Tibial artery (tissue), 4 donors: ENCODE data around the gene LENEP.
A peak's percentile ranks its signal among the peaks of the same experiment; 100 is the strongest.
"Not testable (repeated sequence)": the region's sequence is repeated elsewhere in the genome, so short reads cannot be mapped to it uniquely, and the experiment has no call there.

Experiments used
- DNase-seq, 2 donors: peaks; one replicate each; pipeline ENCODE4 v3.0.0-alpha.2; 2019
- H3K27ac ChIP-seq, 2 donors: fragments of 200-600 bp; sonication (generic) in 1 of 2; 1 replicate in 1 of 2; 2 replicates in 1 of 2; pipeline ENCODE4 v1.5.1; 2018 to 2019; ENCODE audit warnings: mild to moderate bottlenecking in 1 of 2
- H3K27me3 ChIP-seq, 2 donors: fragments of 200-600 bp; sonication (generic) in 1 of 2; one replicate each; pipeline versions ENCODE4 v1.5.1 to v1.6.0; 2016 to 2019
- H3K36me3 ChIP-seq, 3 donors: fragments of 200-600 bp; sonication (generic) in 2 of 3; one replicate each; pipeline ENCODE4 v1.5.1; 2016 to 2019; ENCODE audit warnings: mild to moderate bottlenecking in 2 of 3
- H3K4me1 ChIP-seq, 4 donors: fragments of 200-600 bp; sonication (generic) in 2 of 4; 1 replicate in 3 of 4; 2 replicates in 1 of 4; pipeline ENCODE4 v1.5.1; 2016 to 2019
- H3K4me3 ChIP-seq, 2 donors: fragments of 200-600 bp; sonication (generic) in 1 of 2; 1 replicate in 1 of 2; 2 replicates in 1 of 2; pipeline ENCODE4 v1.5.1; 2018 to 2019; ENCODE audit warnings: mild to moderate bottlenecking in 2 of 2
- H3K9me3 ChIP-seq, 3 donors: fragments of 200-600 bp; sonication (generic) in 1 of 3; one replicate each; pipeline ENCODE4 v1.5.1; 2016 to 2019
- CTCF ChIP-seq, 2 experiments: fragments of 200-600 bp in 1 of 2; fragments of 450-650 bp in 1 of 2; IDR thresholded peaks; one replicate each; pipeline ENCODE4 v1.5.1; 2017 to 2019; ENCODE audit warnings: antibody characterized with exemption in 2 of 2, mild to moderate bottlenecking in 1 of 2, moderate library complexity in 1 of 2
- intact Hi-C: fragments of 100-400 bp; cut with DNase I; formaldehyde crosslinking; loops from one replicate; pipeline ENCODE4 v1.15.0; 2023; ENCODE audit warnings: low total_unique reads

LENEP gene

GRCh38 chr1:154995301-154995983 lies 2.1 kb downstream of the LENEP start:
- intact Hi-C loops, result loop anchor here (5.0 kb wide), 1 partner anchor 33 kb away; the partner anchor contains the start of gene PYGO2
- not testable (repeated sequence) for H3K9me3 ChIP-seq, H3K27me3 ChIP-seq, H3K4me3 ChIP-seq, H3K27ac ChIP-seq
- TF ChIP-seq CTCF (IDR thresholded peaks at IDR 0.05), result peak; percentile 26 to 34
- H3K36me3 ChIP-seq, result peaks cover 0 to 33% (median 4%) of the 10 kb centered on the region in 3 donors
- DNase-seq, result peak in 1 of 2 donors; percentile 59
- H3K4me1 ChIP-seq, result peaks cover 0 to 23% (median 17%) of the 10 kb centered on the region in 4 donors

GRCh38 chr1:154996966-154997701 lies 3.7 kb downstream of the LENEP start:
- Histone ChIP-seq H3K9me3 (no peaks in the 10 kb centered on the region), H3K4me1 (peaks cover 0 to 23% (median 17%) of the 10 kb centered on the region in 4 donors), H3K4me3 (no peak overlapping the region), H3K36me3 (peaks cover 0 to 18% (median 0%) of the 10 kb centered on the region in 3 donors), H3K27ac (no peak overlapping the region), H3K27me3 (no peaks in the 10 kb centered on the region)
- no peak for TF ChIP-seq CTCF (IDR thresholded peaks at IDR 0.05)
- no peak for DNase-seq
- intact Hi-C loops, result loop anchor here (5.0 kb wide), 1 partner anchor 35 kb away; the partner anchor contains the start of gene PYGO2

GRCh38 chr1:154998201-154998780 lies 4.9 kb downstream of the LENEP start:
- no peak for TF ChIP-seq CTCF (IDR thresholded peaks at IDR 0.05)
- no peaks in the 10 kb centered on the region for H3K9me3 ChIP-seq
- intact Hi-C loops, result loop anchor here (5.0 kb wide), 1 partner anchor 36 kb away; the partner anchor contains the start of gene PYGO2
- H3K27ac ChIP-seq, result no peak overlapping the region
- DNase-seq, result no peak
- H3K4me3 ChIP-seq, result no peak overlapping the region
- H3K36me3 ChIP-seq, result peaks cover 0 to 6% (median 0%) of the 10 kb centered on the region in 3 donors
- H3K27me3 ChIP-seq, result no peaks in the 10 kb centered on the region
- peaks cover 0 to 23% (median 17%) of the 10 kb centered on the region in 4 donors for H3K4me1 ChIP-seq

- peak overlapping the region; percentile 95 to 96 for H3K27ac ChIP-seq
- peak; percentile 65 for TF ChIP-seq CTCF (IDR thresholded peaks at IDR 0.05)
- no peaks in the 10 kb centered on the region for H3K27me3 ChIP-seq
- intact Hi-C loops, result loop anchor here (5.0 kb wide), 1 partner anchor 37 kb away; the partner anchor contains the start of gene PYGO2
- peak overlapping the region; percentile 87 to 96 for H3K4me3 ChIP-seq
- peak; percentile 47 to 83 for DNase-seq
- H3K9me3 ChIP-seq, result no peaks in the 10 kb centered on the region
- no peaks in the 10 kb centered on the region for H3K36me3 ChIP-seq
- H3K4me1 ChIP-seq, result peaks cover 0 to 24% (median 18%) of the 10 kb centered on the region in 4 donors
Measured at GRCh38 chr1:154998818-154999570, 5.6 kb downstream of the LENEP start.
